ENCODE results near the gene NT5M.
A peak's percentile ranks its signal among the peaks of the same experiment; 100 is the strongest.

The NT5M gene

GRCh38 chr17:17352836-17353624 lies 49.9 kb downstream of the NT5M start:
- in situ Hi-C loops (cut with HindIII; ENCODE audit: low pct_ligation_motif_present, low sequenced_read_pairs), result loop anchor here (25.0 kb wide), 1 partner anchor 259 kb away; no protein-coding TSS in a partner anchor
- H3K4me3 ChIP-seq (ENCODE audit: low read depth, low read length), result no peak overlapping the region
- H3K36me3 ChIP-seq (replicated peaks), result no peaks in the 10 kb centered on the region
- no peak for DNase-seq
- TF ChIP-seq CTCF (IDR thresholded peaks at IDR 0.05; ENCODE audit: low read depth, low read length, missing control alignments), result no peak
- H3K27me3 ChIP-seq (replicated peaks), result no peaks in the 10 kb centered on the region
- H3K27ac ChIP-seq, result no peak overlapping the region

GRCh38 chr17:17353625-17354484 lies 50.7 kb downstream of the NT5M start:
- TF ChIP-seq CTCF (IDR thresholded peaks at IDR 0.05; ENCODE audit: low read depth, low read length, missing control alignments), result no peak
- no peaks in the 10 kb centered on the region for H3K36me3 ChIP-seq (replicated peaks)
- no peak overlapping the region for H3K27ac ChIP-seq
- no peak for DNase-seq
- no peaks in the 10 kb centered on the region for H3K27me3 ChIP-seq (replicated peaks)
- in situ Hi-C loops (cut with HindIII; ENCODE audit: low pct_ligation_motif_present, low sequenced_read_pairs), result loop anchor here (25.0 kb wide), 1 partner anchor 258 kb away; no protein-coding TSS in a partner anchor
- no peak overlapping the region for H3K4me3 ChIP-seq (ENCODE audit: low read depth, low read length)

GRCh38 chr17:17354560-17355349 lies 51.6 kb downstream of the NT5M start:
- peak; percentile 41 for DNase-seq
- Histone ChIP-seq H3K27me3 (replicated peaks) (no peaks in the 10 kb centered on the region), H3K4me3 (ENCODE audit: low read depth, low read length) (no peak overlapping the region), H3K36me3 (replicated peaks) (no peaks in the 10 kb centered on the region), H3K27ac (no peak overlapping the region)
- in situ Hi-C loops (cut with HindIII; ENCODE audit: low pct_ligation_motif_present, low sequenced_read_pairs), result loop anchor here (25.0 kb wide), 1 partner anchor 258 kb away; no protein-coding TSS in a partner anchor
- peak; percentile 91 for TF ChIP-seq CTCF (IDR thresholded peaks at IDR 0.05; ENCODE audit: low read depth, low read length, missing control alignments)

- Histone ChIP-seq H3K36me3 (replicated peaks) (no peaks in the 10 kb centered on the region), H3K27me3 (replicated peaks) (no peaks in the 10 kb centered on the region), H3K4me3 (ENCODE audit: low read depth, low read length) (no peak overlapping the region), H3K27ac (no peak overlapping the region)
- in situ Hi-C loops (cut with HindIII; ENCODE audit: low pct_ligation_motif_present, low sequenced_read_pairs), result loop anchor here (25.0 kb wide), 1 partner anchor 257 kb away; no protein-coding TSS in a partner anchor
- no peak for TF ChIP-seq CTCF (IDR thresholded peaks at IDR 0.05; ENCODE audit: low read depth, low read length, missing control alignments)
- DNase-seq, result no peak
These were observed 52.3 kb downstream of the NT5M start for GRCh38 chr17:17355426-17355825.

- no peak overlapping the region for H3K27ac ChIP-seq
- H3K27me3 ChIP-seq (replicated peaks), result no peaks in the 10 kb centered on the region
- H3K36me3 ChIP-seq (replicated peaks), result no peaks in the 10 kb centered on the region
- TF ChIP-seq CTCF (IDR thresholded peaks at IDR 0.05; ENCODE audit: low read depth, low read length, missing control alignments), result peak; percentile 100
- in situ Hi-C loops (cut with HindIII; ENCODE audit: low pct_ligation_motif_present, low sequenced_read_pairs), result loop anchor here (25.0 kb wide), 1 partner anchor 256 kb away; no protein-coding TSS in a partner anchor
- peak; percentile 76 for DNase-seq
- H3K4me3 ChIP-seq (ENCODE audit: low read depth, low read length), result no peak overlapping the region
These were observed 53.2 kb downstream of the NT5M start for GRCh38 chr17:17356149-17356930.

Measured in brain microvascular endothelial cell (primary cell).